Right lobe of liver (tissue), 6 donors: ENCODE results near the gene SLC45A2. TPM values are rescaled to one million over a fixed set of nuclear protein-coding genes. Genes with fewer than 3 reads are reported as not detected.
"Not testable (repeated sequence)": the region's sequence is repeated elsewhere in the genome, so short reads cannot be mapped to it uniquely, and the experiment has no call there.

ENCODE experiments used
- ATAC-seq, 4 donors: fragments of 200-7000 bp; cut with Tn5 transposase; one replicate each; pipeline ENCODE4 v1.9.1; 2020; ENCODE audit warnings: mild to moderate bottlenecking in 4 of 4, moderate library complexity in 4 of 4
- DNase-seq, 3 donors: peaks; one replicate each; pipeline ENCODE4 v3.0.0-alpha.2; 2020
- H3K27ac ChIP-seq, 3 donors: fragments of 200-600 bp; one replicate each; pipeline ENCODE4 v1.8.0; 2022
- H3K27me3 ChIP-seq, 2 donors: fragments of 200-600 bp; one replicate each; pipeline ENCODE4 v1.8.0; 2022
- H3K36me3 ChIP-seq, 4 donors: fragments of 200-600 bp; sonication (generic) in 1 of 4; one replicate each; pipeline versions ENCODE4 v1.5.1 to v1.8.0; 2017 to 2022; ENCODE audit warnings: control low read depth in 1 of 4
- H3K4me1 ChIP-seq, 4 donors: fragments of 200-600 bp; sonication (generic) in 1 of 4; one replicate each; pipeline versions ENCODE4 v1.5.1 to v1.8.0; 2017 to 2022; ENCODE audit warnings: control low read depth in 1 of 4
- H3K4me3 ChIP-seq, 3 donors: fragments of 200-600 bp; one replicate each; pipeline ENCODE4 v1.8.0; 2022
- H3K9me3 ChIP-seq, 4 donors: fragments of 200-600 bp; sonication (generic) in 1 of 4; one replicate each; pipeline versions ENCODE4 v1.5.1 to v1.8.0; 2017 to 2022; ENCODE audit warnings: control low read depth in 1 of 4
- CTCF ChIP-seq, 4 donors: fragments of 200-600 bp in 3 of 4; fragments of 450-650 bp in 1 of 4; IDR thresholded peaks; one replicate each; pipeline versions ENCODE4 v1.5.1 to v1.8.0; 2016 to 2022; ENCODE audit warnings: antibody characterized with exemption in 4 of 4, mild to moderate bottlenecking in 2 of 4
- POLR2A ChIP-seq: fragments of 450-650 bp; IDR thresholded peaks from one replicate; pipeline ENCODE4 v1.6.1; 2017; ENCODE audit warnings: antibody characterized with exemption, mild to moderate bottlenecking
- WGBS: methylation state at CpG from one replicate; pipeline ENCODE4 v1.1.6; 2018; ENCODE audit warnings: low coverage, low lambda C conversion rate; ENCODE audit not compliant: insufficient coverage; ENCODE audit errors: missing lambda C conversion rate; 5-methylcytosine and 5-hydroxymethylcytosine counted together
- intact Hi-C, 2 donors: fragments of 100-400 bp; cut with DNase I; formaldehyde crosslinking; loops; one replicate each; pipeline versions ENCODE4 v1.11.2 to v1.14.1; 2022
- total RNA-seq, 6 experiments: library from RNA; depleted of rRNA in 2 of 6; stranded (reverse); fragments of >200 nt in 2 of 6; fragmentation: NEBNext Ultra II Directional in 3 of 6; extraction: Animal tissue kit (Norgen Biotek cat#: 25700) in 3 of 6; gene quantifications; one replicate each; pipeline versions ENCODE4 v1.1.0 to v1.2.4, GENCODE V29; 2016 to 2023
- donor health status: DM: no; HTN: yes; CAD: no.
- donor health status: DM: no; HTN: no; CAD: no.
- donor health status: DM: no; HTN: no; CAD: no.
- donor health status: DM: no; HTN: yes; CAD: no.
- donor health status: DM: no; HTN: yes; CAD: no.

Gene SLC45A2
- total RNA-seq, 6 experiments from 2014 or later = 0.20 to 2.3 (median 0.37) TPM

- Histone ChIP-seq H3K4me3 (no peak overlapping the region), H3K27ac (no peak overlapping the region), H3K4me1 (peaks cover 0 to 58% (median 18%) of the 10 kb centered on the region in 4 donors), H3K27me3 (no peaks in the 10 kb centered on the region), H3K36me3 (no peaks in the 10 kb centered on the region), H3K9me3 (no peaks in the 10 kb centered on the region)
- 100% methylated on average over 2 of the region's 2 CpGs for whole genome bisulfite sequencing
- no peak for TF ChIP-seq CTCF (IDR thresholded peaks at IDR 0.05)
- intact Hi-C loops = no loop called here
- ATAC-seq = no peak
- DNase-seq = no peak
These were observed 30.1 kb upstream of the SLC45A2 start for GRCh38 chr5:34014626-34015025.

- H3K36me3 ChIP-seq = no peaks in the 10 kb centered on the region
- no peak overlapping the region for H3K4me3 ChIP-seq
- no peaks in the 10 kb centered on the region for H3K9me3 ChIP-seq
- peak overlapping the region in 1 of 3 donors; percentile 24 for H3K27ac ChIP-seq
- WGBS = 92% methylated on average over 3 of the region's 3 CpGs
- ATAC-seq (no peak), DNase-seq (no peak)
- TF ChIP-seq POLR2A = no peak
- TF ChIP-seq CTCF (IDR thresholded peaks at IDR 0.05) = no peak
- H3K27me3 ChIP-seq = no peaks in the 10 kb centered on the region
- H3K4me1 ChIP-seq = peaks cover 0 to 68% (median 22%) of the 10 kb centered on the region in 4 donors
- intact Hi-C loops = no loop called here
These were observed 29.1 kb upstream of the SLC45A2 start for GRCh38 chr5:34013547-34013946.

- Histone ChIP-seq H3K27me3 (no peaks in the 10 kb centered on the region), H3K9me3 (no peaks in the 10 kb centered on the region), H3K27ac (peak overlapping the region in 1 of 3 donors; percentile 24), H3K4me1 (peaks cover 0 to 66% (median 19%) of the 10 kb centered on the region in 4 donors), H3K36me3 (no peaks in the 10 kb centered on the region), H3K4me3 (no peak overlapping the region)
- peak; percentile 8 to 51 (median 33) for ATAC-seq
- intact Hi-C loops = no loop called here
- no peak for TF ChIP-seq POLR2A
- TF ChIP-seq CTCF (IDR thresholded peaks at IDR 0.05) = no peak
- DNase-seq = peak; percentile 38 to 72 (median 69)
These were observed 28.3 kb upstream of the SLC45A2 start for GRCh38 chr5:34012791-34013190.

- no peaks in the 10 kb centered on the region for H3K36me3 ChIP-seq
- ATAC-seq = no peak
- H3K9me3 ChIP-seq = no peaks in the 10 kb centered on the region
- TF ChIP-seq CTCF (IDR thresholded peaks at IDR 0.05) (no peak), POLR2A (no peak)
- peaks cover 0 to 53% (median 13%) of the 10 kb centered on the region in 4 donors for H3K4me1 ChIP-seq
- H3K27ac ChIP-seq = no peak overlapping the region
- no peaks in the 10 kb centered on the region for H3K27me3 ChIP-seq
- 76% methylated on average over 4 of the region's 4 CpGs for WGBS
- DNase-seq = no peak
- intact Hi-C loops = no loop called here
- no peak overlapping the region for H3K4me3 ChIP-seq
These were observed 27.0 kb upstream of the SLC45A2 start for GRCh38 chr5:34011536-34011935.

GRCh38 chr5:34010146-34010545 is 25.7 kb upstream of the SLC45A2 start:
- intact Hi-C loops = not testable (repeated sequence)

More at GRCh38 chr5:34010146-34010545, 25.7 kb upstream of the SLC45A2 start:
- ATAC-seq, H3K9me3 ChIP-seq, H3K27me3 ChIP-seq, H3K36me3 ChIP-seq, H3K4me3 ChIP-seq, DNase-seq: not testable (repeated sequence)
- H3K27ac ChIP-seq = peak overlapping the region in 2 of 3 donors; percentile 90 to 98
- peaks cover 0 to 57% (median 16%) of the 10 kb centered on the region in 4 donors for H3K4me1 ChIP-seq
- WGBS = 22% methylated on average over 2 of the region's 2 CpGs
